ENCODE data around the gene RABGEF1.
"Not testable (repeated sequence)": the region's sequence is repeated elsewhere in the genome, so short reads cannot be mapped to it uniquely, and the experiment has no call there.

Gene RABGEF1

GRCh38 chr7:66740302-66740979, at the start of gene RABGEF1:
TSS of gene RABGEF1 (plus strand) at chr7:66740733. CDS start at chr7:66771900, 31,167 bp downstream.
- Mint-ChIP-seq H3K9me3 (peaks cover 6% of the 10 kb centered on the region), H3K27ac (peak within 1 kb of the TSS; percentile 98), H3K4me3 (peak within 1 kb of the TSS; percentile 97), H3K27me3 (no peaks in the 10 kb centered on the region), H3K36me3 (peaks cover 12% of the 10 kb centered on the region), H3K4me1 (peaks cover 31% of the 10 kb centered on the region)
- ATAC-seq (ENCODE audit: low read depth) (peak; percentile 83), DNase-seq (ENCODE audit: low spot score in 2 of 2) (peak; percentile 93 to 95)

GRCh38 chr7:66693331-66693730, 47.2 kb upstream of the RABGEF1 start:
- Mint-ChIP-seq H3K4me3 (no peak overlapping the region), H3K9me3 (peaks cover 2% of the 10 kb centered on the region), H3K27ac (peak overlapping the region; percentile 55)

DNA sequence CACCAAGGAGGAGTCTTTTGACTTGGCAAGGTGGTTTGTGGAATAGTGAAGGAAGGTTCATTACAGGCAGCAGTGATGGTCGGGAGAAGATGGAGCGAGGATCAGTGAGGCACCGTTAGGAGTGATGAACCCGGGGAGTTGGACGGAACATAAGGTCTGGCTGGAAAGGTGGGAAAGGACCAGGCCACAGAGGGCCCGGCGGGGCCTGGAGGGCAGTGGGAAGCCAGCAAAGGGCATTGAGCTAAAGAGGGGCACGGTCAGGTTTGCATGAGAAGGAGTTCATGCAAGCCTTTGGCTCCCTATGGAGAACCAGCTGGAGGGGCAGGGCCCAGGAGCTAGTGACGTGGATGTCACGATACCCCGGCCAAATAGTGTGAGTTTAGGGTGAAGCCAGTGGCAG, 46.2 kb upstream of the RABGEF1 start:
- no peaks in the 10 kb centered on the region for H3K9me3 Mint-ChIP-seq
- DNase-seq (ENCODE audit: low spot score in 2 of 2) (no peak), ATAC-seq (ENCODE audit: low read depth) (no peak)
- peaks cover 3% of the 10 kb centered on the region for H3K4me1 Mint-ChIP-seq
- H3K4me3 Mint-ChIP-seq: no peak overlapping the region
- H3K27ac Mint-ChIP-seq: no peak overlapping the region
- H3K27me3 Mint-ChIP-seq: no peaks in the 10 kb centered on the region
- H3K36me3 Mint-ChIP-seq: peaks cover 5% of the 10 kb centered on the region

More at GRCh38 chr7:66693331-66693730, 47.2 kb upstream of the RABGEF1 start:
- peaks cover 7% of the 10 kb centered on the region for H3K36me3 Mint-ChIP-seq
- H3K4me1 Mint-ChIP-seq: peaks cover 3% of the 10 kb centered on the region
- DNase-seq (ENCODE audit: low spot score in 2 of 2) (no peak), ATAC-seq (ENCODE audit: low read depth) (no peak)
- no peaks in the 10 kb centered on the region for H3K27me3 Mint-ChIP-seq

DNA sequence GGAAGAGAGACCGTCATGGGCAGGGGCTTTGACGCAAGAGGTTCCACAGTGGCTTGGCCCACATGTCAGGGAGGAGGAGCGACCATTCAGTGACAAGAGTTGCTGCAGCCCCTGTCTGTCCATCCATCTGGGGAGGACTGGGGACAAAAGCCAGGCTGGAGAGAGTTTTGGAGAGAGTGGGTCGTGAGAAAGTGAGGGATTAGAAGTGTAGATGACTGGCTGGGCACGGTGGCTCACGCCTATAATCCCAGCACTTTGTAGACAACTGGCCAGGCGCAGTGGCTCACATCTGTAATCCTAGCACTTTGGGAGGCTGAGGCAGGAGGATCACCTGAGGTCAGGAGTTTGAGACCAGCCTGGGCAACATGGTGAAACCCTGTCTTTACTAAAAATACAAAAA, 45.1 kb upstream of the RABGEF1 start:
- H3K36me3 Mint-ChIP-seq; ATAC-seq (ENCODE audit: low read depth); H3K4me3 Mint-ChIP-seq; H3K4me1 Mint-ChIP-seq; DNase-seq (ENCODE audit: low spot score in 2 of 2); H3K27me3 Mint-ChIP-seq; H3K9me3 Mint-ChIP-seq; H3K27ac Mint-ChIP-seq: not testable (repeated sequence)

GRCh38 chr7:66696134-66696533, 44.4 kb upstream of the RABGEF1 start:
- not testable (repeated sequence) for ATAC-seq (ENCODE audit: low read depth); H3K9me3 Mint-ChIP-seq; DNase-seq (ENCODE audit: low spot score in 2 of 2); H3K27ac Mint-ChIP-seq; H3K4me1 Mint-ChIP-seq; H3K27me3 Mint-ChIP-seq; H3K4me3 Mint-ChIP-seq; H3K36me3 Mint-ChIP-seq

GRCh38 chr7:66696774-66697191, 43.8 kb upstream of the RABGEF1 start:
- Mint-ChIP-seq H3K27ac (peak overlapping the region; percentile 6), H3K36me3 (peaks cover 5% of the 10 kb centered on the region), H3K4me1 (peaks cover 3% of the 10 kb centered on the region), H3K4me3 (no peak overlapping the region), H3K9me3 (no peaks in the 10 kb centered on the region), H3K27me3 (no peaks in the 10 kb centered on the region)
- ATAC-seq (ENCODE audit: low read depth) (no peak), DNase-seq (ENCODE audit: low spot score in 2 of 2) (no peak)

DNA sequence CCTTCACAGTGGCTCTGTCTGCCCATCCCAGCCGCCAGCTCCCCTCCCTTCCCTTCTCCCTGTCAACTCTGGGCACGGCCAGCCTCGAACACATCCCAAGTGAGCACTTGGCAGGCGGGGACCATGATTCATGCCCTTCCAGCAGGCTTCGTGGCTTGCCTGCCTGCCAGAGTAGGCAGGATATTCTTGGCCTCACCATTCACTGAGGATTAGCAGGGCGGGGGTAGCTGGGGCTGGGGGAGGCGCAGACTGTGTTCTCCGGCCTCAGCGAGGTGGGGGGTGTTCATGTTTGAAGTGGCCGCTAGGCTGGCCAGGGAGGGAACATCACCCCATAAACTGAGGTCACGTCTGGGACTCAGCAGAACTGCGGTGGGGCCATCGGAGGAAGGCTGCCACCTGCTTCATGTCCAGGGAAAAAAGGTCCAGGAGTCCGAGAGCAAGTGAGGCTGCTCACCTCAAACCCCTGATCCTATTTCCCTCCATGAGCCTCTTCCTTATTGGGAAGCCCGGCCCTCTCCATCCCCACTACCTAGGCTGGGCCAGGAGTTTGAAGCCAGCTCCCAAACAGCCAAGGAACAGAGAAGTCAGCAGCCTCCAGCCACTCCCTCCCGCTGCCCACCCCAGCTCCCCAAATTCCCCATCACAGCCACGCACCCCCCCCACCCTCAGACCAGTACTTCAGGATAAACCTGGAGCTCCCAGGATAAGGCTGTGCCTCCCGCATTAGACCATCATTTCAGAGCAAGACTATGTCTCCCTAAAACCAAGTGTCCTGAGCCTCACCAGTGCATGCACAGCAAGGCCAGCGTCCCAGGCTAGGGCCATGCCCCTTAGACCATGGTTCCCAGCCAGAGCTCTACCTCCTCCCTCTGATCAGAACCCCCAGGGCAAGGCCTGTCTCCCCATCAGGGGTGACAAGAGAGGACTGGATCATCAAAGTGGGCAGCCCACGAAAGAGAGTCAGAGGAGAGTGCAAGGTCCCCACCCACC, 42.8 kb upstream of the RABGEF1 start:
- H3K9me3 Mint-ChIP-seq: no peaks in the 10 kb centered on the region
- ATAC-seq (ENCODE audit: low read depth) (no peak), DNase-seq (ENCODE audit: low spot score in 2 of 2) (no peak)
- H3K36me3 Mint-ChIP-seq: peaks cover 5% of the 10 kb centered on the region
- H3K4me3 Mint-ChIP-seq: no peak overlapping the region
- H3K27ac Mint-ChIP-seq: no peak overlapping the region
- no peaks in the 10 kb centered on the region for H3K27me3 Mint-ChIP-seq
- H3K4me1 Mint-ChIP-seq: peaks cover 5% of the 10 kb centered on the region

- H3K27ac Mint-ChIP-seq: no peak overlapping the region
- H3K4me1 Mint-ChIP-seq: peaks cover 5% of the 10 kb centered on the region
- DNase-seq (ENCODE audit: low spot score in 2 of 2) (no peak), ATAC-seq (ENCODE audit: low read depth) (no peak)
- H3K9me3 Mint-ChIP-seq: no peaks in the 10 kb centered on the region
- peaks cover 5% of the 10 kb centered on the region for H3K36me3 Mint-ChIP-seq
- H3K4me3 Mint-ChIP-seq: no peak overlapping the region
- H3K27me3 Mint-ChIP-seq: no peaks in the 10 kb centered on the region
Measured at GRCh38 chr7:66698652-66699205, 41.8 kb upstream of the RABGEF1 start.

- H3K36me3 Mint-ChIP-seq: no peaks in the 10 kb centered on the region
- ATAC-seq (ENCODE audit: low read depth): no peak
Measured at GRCh38 chr7:66699998-66700397, 40.5 kb upstream of the RABGEF1 start.

DNA sequence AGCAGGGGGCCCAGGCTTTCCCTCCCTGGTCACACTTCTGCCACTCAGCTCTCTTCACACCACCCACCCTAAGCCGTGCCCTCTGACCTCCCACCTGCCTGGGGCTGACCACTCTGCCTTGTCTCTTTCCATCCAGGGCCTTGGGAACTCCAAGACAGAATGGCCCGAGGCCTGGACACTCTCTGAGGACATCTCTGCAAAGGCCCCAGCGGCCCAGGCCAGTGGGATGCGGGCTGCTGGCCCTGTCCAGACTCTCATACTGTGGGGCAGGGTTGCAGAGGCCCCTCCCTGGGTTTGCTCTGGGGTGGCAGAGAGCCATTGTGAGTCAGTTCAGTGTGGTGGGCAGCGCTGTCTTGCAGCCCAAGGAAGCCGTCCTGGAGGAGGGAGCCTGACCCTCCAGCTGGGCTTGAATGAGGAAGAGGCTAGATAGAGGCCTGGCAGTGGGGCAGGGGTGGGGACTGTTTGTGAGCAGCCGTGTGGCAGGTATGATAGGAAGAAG, 39.9 kb upstream of the RABGEF1 start:
- H3K27me3 Mint-ChIP-seq: no peaks in the 10 kb centered on the region
- ATAC-seq (ENCODE audit: low read depth): no peak
- peaks cover 5% of the 10 kb centered on the region for H3K4me1 Mint-ChIP-seq
- peak overlapping the region; percentile 40 for H3K27ac Mint-ChIP-seq
- DNase-seq (ENCODE audit: low spot score in 2 of 2): no peak
- H3K9me3 Mint-ChIP-seq: no peaks in the 10 kb centered on the region
- no peaks in the 10 kb centered on the region for H3K36me3 Mint-ChIP-seq
- no peak overlapping the region for H3K4me3 Mint-ChIP-seq

More at GRCh38 chr7:66699998-66700397, 40.5 kb upstream of the RABGEF1 start:
- H3K27ac Mint-ChIP-seq: no peak overlapping the region
- H3K4me1 Mint-ChIP-seq: peaks cover 5% of the 10 kb centered on the region
- H3K4me3 Mint-ChIP-seq: no peak overlapping the region
- H3K9me3 Mint-ChIP-seq: no peaks in the 10 kb centered on the region
- no peak for DNase-seq (ENCODE audit: low spot score in 2 of 2)
- H3K27me3 Mint-ChIP-seq: no peaks in the 10 kb centered on the region

DNA sequence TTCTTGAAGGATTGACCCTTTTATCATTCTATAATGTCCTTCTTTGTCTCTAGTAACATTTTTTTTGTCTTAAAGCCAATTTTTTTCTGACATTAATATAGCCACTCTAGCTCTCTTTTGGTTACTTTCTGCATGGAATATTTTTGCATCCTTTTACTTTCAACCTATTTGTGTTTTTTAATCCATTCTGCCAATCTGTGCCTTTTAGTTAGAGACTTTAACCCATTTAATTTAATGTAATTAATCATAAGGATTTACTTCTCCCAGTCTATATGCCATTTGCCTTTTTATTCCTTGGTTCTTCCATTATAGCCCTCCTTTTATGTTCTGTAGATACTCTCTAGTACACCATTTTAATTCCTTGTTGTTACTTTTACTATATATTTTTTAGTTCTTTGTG, 32.7 kb upstream of the RABGEF1 start:
- no peaks in the 10 kb centered on the region for H3K27me3 Mint-ChIP-seq
- H3K4me3 Mint-ChIP-seq: no peak overlapping the region
- peaks cover 4% of the 10 kb centered on the region for H3K9me3 Mint-ChIP-seq
- peaks cover 18% of the 10 kb centered on the region for H3K36me3 Mint-ChIP-seq
- ATAC-seq (ENCODE audit: low read depth) (no peak), DNase-seq (ENCODE audit: low spot score in 2 of 2) (no peak)
- H3K27ac Mint-ChIP-seq: no peak overlapping the region
- H3K4me1 Mint-ChIP-seq: peaks cover 3% of the 10 kb centered on the region

DNA sequence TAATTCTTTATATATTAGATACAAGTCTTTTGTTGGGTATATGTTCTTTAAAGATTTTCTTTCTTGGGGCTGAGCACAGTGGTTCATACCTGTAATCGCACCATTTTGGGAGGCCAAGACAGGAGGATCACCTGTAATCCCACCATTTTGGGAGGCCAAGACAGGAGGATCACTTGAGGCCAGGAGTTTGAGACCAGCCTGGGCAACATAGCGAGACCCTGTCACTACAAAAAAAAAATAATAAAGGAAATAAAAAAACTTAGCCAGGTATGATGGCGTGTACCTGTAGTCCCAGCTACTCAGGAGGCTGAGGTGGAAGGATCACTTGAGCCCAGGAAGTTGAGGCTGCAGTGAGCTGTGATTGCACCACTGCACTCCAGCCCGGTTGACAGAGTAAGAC, 29.8 kb upstream of the RABGEF1 start:
- not testable (repeated sequence) for H3K4me1 Mint-ChIP-seq; H3K4me3 Mint-ChIP-seq; DNase-seq (ENCODE audit: low spot score in 2 of 2); ATAC-seq (ENCODE audit: low read depth); H3K27me3 Mint-ChIP-seq; H3K27ac Mint-ChIP-seq
- Mint-ChIP-seq H3K36me3 (peaks cover 41% of the 10 kb centered on the region), H3K9me3 (peaks cover 13% of the 10 kb centered on the region)

DNA sequence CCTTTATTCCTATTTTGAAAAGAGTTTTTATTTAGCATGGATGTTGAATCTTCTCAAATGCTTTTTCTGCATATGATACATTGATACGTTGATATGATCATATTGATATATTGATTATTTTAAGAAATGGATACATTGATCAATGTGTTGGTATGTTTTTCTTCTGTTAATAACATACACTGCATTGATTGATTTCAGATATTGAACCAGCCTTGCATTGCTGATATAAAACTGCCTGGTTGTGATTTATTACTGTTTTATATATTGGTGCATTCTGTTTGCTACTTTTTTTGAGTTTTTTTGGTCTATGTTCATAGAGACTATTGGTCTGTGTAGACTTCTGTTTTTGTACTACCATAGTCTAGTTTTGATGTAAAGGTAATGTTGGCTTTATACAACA, 26.8 kb upstream of the RABGEF1 start:
- Mint-ChIP-seq H3K4me1 (peaks cover 3% of the 10 kb centered on the region), H3K27ac (no peak overlapping the region), H3K36me3 (peaks cover 40% of the 10 kb centered on the region), H3K27me3 (no peaks in the 10 kb centered on the region), H3K9me3 (peaks cover 9% of the 10 kb centered on the region), H3K4me3 (no peak overlapping the region)
- ATAC-seq (ENCODE audit: low read depth): no peak
- no peak for DNase-seq (ENCODE audit: low spot score in 2 of 2)

DNA sequence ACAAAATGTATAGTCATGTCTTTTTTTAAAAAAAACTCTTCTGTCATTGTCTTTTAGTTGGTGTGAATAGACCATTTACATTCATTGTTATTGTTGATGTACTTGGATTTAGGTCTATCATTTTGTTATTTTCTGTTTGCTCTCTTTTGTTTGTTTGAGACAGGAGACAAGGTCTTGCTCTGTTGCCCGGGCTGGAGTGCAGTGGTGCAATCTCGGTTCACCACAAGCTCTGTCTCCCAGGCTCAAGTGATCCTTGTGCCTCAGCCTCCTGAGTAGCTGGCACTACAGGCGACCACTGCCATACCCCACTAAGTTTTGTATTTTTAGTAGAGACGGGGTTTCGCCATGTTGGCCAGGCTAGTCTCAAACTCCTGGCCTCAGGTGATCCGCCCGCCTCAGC, 23.9 kb upstream of the RABGEF1 start:
- H3K27ac Mint-ChIP-seq; H3K27me3 Mint-ChIP-seq; H3K4me1 Mint-ChIP-seq; ATAC-seq (ENCODE audit: low read depth); H3K9me3 Mint-ChIP-seq; DNase-seq (ENCODE audit: low spot score in 2 of 2); H3K4me3 Mint-ChIP-seq: not testable (repeated sequence)
- H3K36me3 Mint-ChIP-seq: peaks cover 35% of the 10 kb centered on the region
